GM18511 (cell line): ENCODE results near the gene BNIPL.

ENCODE experiments used
- ATAC-seq: cut with Tn5 transposase; IDR thresholded peaks from one replicate; pipeline ENCODE4 v1.9.1; 2021; ENCODE audit warnings: mild to moderate bottlenecking, moderate library complexity; ENCODE audit not compliant: unreplicated experiment

BNIPL gene

GRCh38 chr1:151009206-151009587, 27.2 kb upstream of the BNIPL start:
- ATAC-seq = no peak

GRCh38 chr1:151009674-151010345, 26.6 kb upstream of the BNIPL start:
- ATAC-seq = no peak

GRCh38 chr1:151010346-151010726, 26.1 kb upstream of the BNIPL start:
- ATAC-seq = no peak

GRCh38 chr1:151011154-151011850, 25.1 kb upstream of the BNIPL start:
- no peak for ATAC-seq

- no peak for ATAC-seq
Measured at GRCh38 chr1:151012684-151013471, 23.5 kb upstream of the BNIPL start.

- no peak for ATAC-seq
Measured at GRCh38 chr1:151013518-151013917, 22.9 kb upstream of the BNIPL start.

GRCh38 chr1:151024540-151025146, 11.7 kb upstream of the BNIPL start:
- no peak for ATAC-seq

GRCh38 chr1:151026460-151026859, 9.9 kb upstream of the BNIPL start:
- no peak for ATAC-seq

- no peak for ATAC-seq
Measured at GRCh38 chr1:151032164-151032563, 4.2 kb upstream of the BNIPL start.

GRCh38 chr1:151035167-151035566, 1.2 kb upstream of the BNIPL start:
- no peak for ATAC-seq

- no peak for ATAC-seq
Measured at GRCh38 chr1:151037032-151037431, 646 bp downstream of the BNIPL start.

GRCh38 chr1:151039521-151039920, 3.1 kb downstream of the BNIPL start:
- no peak for ATAC-seq

GRCh38 chr1:151043163-151043562, 6.8 kb downstream of the BNIPL start:
- no peak for ATAC-seq

- peak; percentile 60 for ATAC-seq
Measured at GRCh38 chr1:151047591-151047924, 11.2 kb downstream of the BNIPL start, which contains the start of gene C1orf56. C1orf56 (plus strand) TSS chr1:151047751; CDS start chr1:151047848, 97 bp downstream.

- ATAC-seq = peak; percentile 75
Measured at GRCh38 chr1:151047925-151048644, 11.7 kb downstream of the BNIPL start.

GRCh38 chr1:151048645-151049032, 12.3 kb downstream of the BNIPL start:
- no peak for ATAC-seq

GRCh38 chr1:151049458-151049857, 13.1 kb downstream of the BNIPL start:
- ATAC-seq = no peak

- no peak for ATAC-seq
Measured at GRCh38 chr1:151050051-151050688, 13.8 kb downstream of the BNIPL start.

GRCh38 chr1:151051356-151052009, 15.1 kb downstream of the BNIPL start:
- no peak for ATAC-seq
